SJSA1 (cell line): ENCODE measurements around the gene JADE3. TPM values are rescaled to one million over a fixed set of nuclear protein-coding genes. Genes with fewer than 3 reads are reported as not detected.

Experiments
- DNase-seq, 2 experiments: peaks; one replicate each; pipeline ENCODE4 v3.0.0-alpha.2; 2015 to 2020; ENCODE audit warnings: low spot score in 2 of 2, low read depth in 1 of 2
- H3K27ac ChIP-seq: fragments of 250-450 bp; sonication (Bioruptor Pico); 2 replicates; pipeline ENCODE4 v1.5.1; 2020; ENCODE audit warnings: mild to moderate bottlenecking, moderate library complexity
- H3K27me3 ChIP-seq: fragments of 250-450 bp; sonication (Bioruptor Pico); replicated peaks from 2 replicates; pipeline ENCODE4 v1.5.1; 2020; ENCODE audit warnings: mild to moderate bottlenecking, moderate library complexity
- H3K36me3 ChIP-seq: fragments of 250-450 bp; sonication (Bioruptor Pico); 2 replicates; pipeline ENCODE4 v1.5.1; 2020; ENCODE audit warnings: mild to moderate bottlenecking
- H3K4me1 ChIP-seq: fragments of 250-450 bp; sonication (Bioruptor Pico); replicated peaks from 2 replicates; pipeline ENCODE4 v1.6.1; 2021; ENCODE audit warnings: mild to moderate bottlenecking
- H3K4me3 ChIP-seq: fragments of 250-450 bp; sonication (Bioruptor Pico); 2 replicates; pipeline ENCODE4 v1.5.1; 2020; ENCODE audit warnings: mild to moderate bottlenecking
- H3K9me3 ChIP-seq: fragments of 250-450 bp; sonication (Bioruptor Pico); replicated peaks from 2 replicates; pipeline ENCODE4 v1.5.1; 2020; ENCODE audit warnings: mild to moderate bottlenecking
- total RNA-seq: library from RNA; depleted of rRNA; stranded (reverse); fragments of >200 nt; shearing (Covaris generic); gene quantifications from 2 replicates; pipeline ENCODE4 v1.2.3, GENCODE V29; 2014; rRNA removed

Gene JADE3
- total RNA-seq, result 5.0 and 8.8 TPM in 2 replicates

GRCh38 chrX:46912098-46912602 is at the start of gene JADE3:
JADE3 (plus strand) TSS chrX:46912421; CDS start chrX:46984895, 72,474 bp downstream.
- H3K9me3 ChIP-seq, result no peaks in the 10 kb centered on the region
- H3K27ac ChIP-seq, result peak within 1 kb of the TSS; percentile 17; the same call in 1 of the 2 replicates
- DNase-seq, result peak; percentile 55 to 78
- H3K4me3 ChIP-seq, result peak within 1 kb of the TSS; percentile 84
- H3K27me3 ChIP-seq, result no peaks in the 10 kb centered on the region
- no peaks in the 10 kb centered on the region for H3K4me1 ChIP-seq
- H3K36me3 ChIP-seq, result no peaks in the 10 kb centered on the region

GRCh38 chrX:46863072-46863471 is 49.1 kb upstream of the JADE3 start:
- no peak overlapping the region for H3K4me3 ChIP-seq
- no peak for DNase-seq
- no peaks in the 10 kb centered on the region for H3K27me3 ChIP-seq
- H3K4me1 ChIP-seq, result peaks cover 9% of the 10 kb centered on the region
- H3K36me3 ChIP-seq, result peaks cover 8% of the 10 kb centered on the region; the same call in 1 of the 2 replicates
- H3K9me3 ChIP-seq, result no peaks in the 10 kb centered on the region
- H3K27ac ChIP-seq, result no peak overlapping the region

- H3K27ac ChIP-seq, result peak overlapping the region; percentile 60; the same call in 1 of the 2 replicates
- H3K27me3 ChIP-seq, result no peaks in the 10 kb centered on the region
- peaks cover 8% of the 10 kb centered on the region; the same call in 1 of the 2 replicates for H3K36me3 ChIP-seq
- DNase-seq, result no peak
- peaks cover 9% of the 10 kb centered on the region for H3K4me1 ChIP-seq
- H3K9me3 ChIP-seq, result no peaks in the 10 kb centered on the region
- no peak overlapping the region for H3K4me3 ChIP-seq
These were observed 47.6 kb upstream of the JADE3 start for GRCh38 chrX:46864606-46865005.

GRCh38 chrX:46865281-46865680 is 46.9 kb upstream of the JADE3 start:
- peak in 1 of 2 experiments; percentile 45 for DNase-seq
- peaks cover 9% of the 10 kb centered on the region for H3K4me1 ChIP-seq
- no peaks in the 10 kb centered on the region for H3K9me3 ChIP-seq
- no peak overlapping the region for H3K4me3 ChIP-seq
- peak overlapping the region; percentile 60 for H3K27ac ChIP-seq
- H3K36me3 ChIP-seq, result peaks cover 8% of the 10 kb centered on the region; the same call in 1 of the 2 replicates
- H3K27me3 ChIP-seq, result no peaks in the 10 kb centered on the region

GRCh38 chrX:46866726-46867125 is 45.5 kb upstream of the JADE3 start:
- no peak overlapping the region for H3K4me3 ChIP-seq
- H3K4me1 ChIP-seq, result peaks cover 9% of the 10 kb centered on the region
- DNase-seq, result no peak
- peaks cover 8% of the 10 kb centered on the region; the same call in 1 of the 2 replicates for H3K36me3 ChIP-seq
- H3K9me3 ChIP-seq, result no peaks in the 10 kb centered on the region
- H3K27ac ChIP-seq, result no peak overlapping the region
- no peaks in the 10 kb centered on the region for H3K27me3 ChIP-seq

GRCh38 chrX:46873746-46874145 is 38.5 kb upstream of the JADE3 start:
- no peaks in the 10 kb centered on the region for H3K4me1 ChIP-seq
- no peaks in the 10 kb centered on the region for H3K9me3 ChIP-seq
- no peak for DNase-seq
- H3K4me3 ChIP-seq, result no peak overlapping the region
- H3K27me3 ChIP-seq, result no peaks in the 10 kb centered on the region
- no peaks in the 10 kb centered on the region for H3K36me3 ChIP-seq
- no peak overlapping the region for H3K27ac ChIP-seq

- H3K36me3 ChIP-seq, result no peaks in the 10 kb centered on the region
- DNase-seq, result no peak
- no peaks in the 10 kb centered on the region for H3K9me3 ChIP-seq
- H3K4me1 ChIP-seq, result no peaks in the 10 kb centered on the region
- no peaks in the 10 kb centered on the region for H3K27me3 ChIP-seq
- no peak overlapping the region for H3K4me3 ChIP-seq
- H3K27ac ChIP-seq, result no peak overlapping the region
These were observed 35.3 kb upstream of the JADE3 start for GRCh38 chrX:46876901-46877300.

- no peak for DNase-seq
- no peaks in the 10 kb centered on the region for H3K4me1 ChIP-seq
- no peaks in the 10 kb centered on the region for H3K9me3 ChIP-seq
- H3K4me3 ChIP-seq, result no peak overlapping the region
- H3K36me3 ChIP-seq, result no peaks in the 10 kb centered on the region
- no peaks in the 10 kb centered on the region for H3K27me3 ChIP-seq
- H3K27ac ChIP-seq, result no peak overlapping the region
These were observed 30.0 kb upstream of the JADE3 start for GRCh38 chrX:46882266-46882665.

- no peaks in the 10 kb centered on the region for H3K36me3 ChIP-seq
- no peaks in the 10 kb centered on the region for H3K27me3 ChIP-seq
- no peaks in the 10 kb centered on the region for H3K4me1 ChIP-seq
- no peaks in the 10 kb centered on the region for H3K9me3 ChIP-seq
- no peak overlapping the region for H3K27ac ChIP-seq
- DNase-seq, result no peak
- H3K4me3 ChIP-seq, result no peak overlapping the region
These were observed 27.4 kb upstream of the JADE3 start for GRCh38 chrX:46884799-46885198.

- Histone ChIP-seq H3K27me3 (no peaks in the 10 kb centered on the region), H3K36me3 (no peaks in the 10 kb centered on the region), H3K27ac (no peak overlapping the region), H3K4me3 (no peak overlapping the region), H3K9me3 (no peaks in the 10 kb centered on the region), H3K4me1 (no peaks in the 10 kb centered on the region)
- no peak for DNase-seq
These were observed 14.0 kb upstream of the JADE3 start for GRCh38 chrX:46898207-46898606.

- no peaks in the 10 kb centered on the region for H3K9me3 ChIP-seq
- no peak overlapping the region for H3K27ac ChIP-seq
- no peaks in the 10 kb centered on the region for H3K4me1 ChIP-seq
- peak overlapping the region; percentile 42 for H3K4me3 ChIP-seq
- H3K36me3 ChIP-seq, result no peaks in the 10 kb centered on the region
- peak; percentile 72 to 79 for DNase-seq
- no peaks in the 10 kb centered on the region for H3K27me3 ChIP-seq
These were observed 8.6 kb upstream of the JADE3 start for GRCh38 chrX:46903458-46904242.

- DNase-seq, result no peak
- Histone ChIP-seq H3K4me3 (no peak overlapping the region), H3K4me1 (no peaks in the 10 kb centered on the region), H3K27ac (no peak overlapping the region), H3K9me3 (no peaks in the 10 kb centered on the region), H3K36me3 (no peaks in the 10 kb centered on the region), H3K27me3 (no peaks in the 10 kb centered on the region)
These were observed 7.6 kb upstream of the JADE3 start for GRCh38 chrX:46904626-46905025.

- H3K27ac ChIP-seq, result no peak overlapping the region
- DNase-seq, result no peak
- no peaks in the 10 kb centered on the region for H3K27me3 ChIP-seq
- H3K36me3 ChIP-seq, result no peaks in the 10 kb centered on the region
- no peak overlapping the region for H3K4me3 ChIP-seq
- no peaks in the 10 kb centered on the region for H3K4me1 ChIP-seq
- no peaks in the 10 kb centered on the region for H3K9me3 ChIP-seq
These were observed 1.8 kb upstream of the JADE3 start for GRCh38 chrX:46910415-46910814.
